GM19324 (cell line): ENCODE data around the gene XRCC3.

Experiments used
- ATAC-seq: cut with Tn5 transposase; IDR thresholded peaks from one replicate; pipeline ENCODE4 v1.9.1; 2021; ENCODE audit warnings: mild to moderate bottlenecking, moderate library complexity; ENCODE audit not compliant: unreplicated experiment, low FRiP score

Gene XRCC3

GRCh38 chr14:103727313-103727980 is 12.2 kb upstream of the XRCC3 start:
- no peak for ATAC-seq

DNA sequence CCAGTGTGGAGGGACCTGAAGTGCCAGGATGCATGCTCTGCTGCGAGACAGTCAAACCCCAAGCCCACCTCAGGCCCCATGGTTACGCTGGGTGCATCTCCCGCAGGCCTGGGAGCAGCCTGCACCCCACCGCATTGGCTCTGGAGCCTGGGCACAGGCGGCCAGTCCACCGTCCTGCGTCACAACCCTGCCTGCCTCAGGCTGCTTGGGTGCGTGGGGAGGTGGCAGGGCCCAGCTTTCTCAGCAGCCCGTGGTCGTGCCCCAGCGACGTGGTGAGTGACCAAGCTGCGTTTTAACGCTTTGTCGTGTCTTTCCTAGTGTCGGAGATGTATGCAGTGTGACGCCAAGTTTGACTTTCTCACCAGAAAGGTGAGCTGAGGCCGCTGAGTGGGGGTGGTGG is 11.2 kb upstream of the XRCC3 start:
- ATAC-seq: no peak

DNA sequence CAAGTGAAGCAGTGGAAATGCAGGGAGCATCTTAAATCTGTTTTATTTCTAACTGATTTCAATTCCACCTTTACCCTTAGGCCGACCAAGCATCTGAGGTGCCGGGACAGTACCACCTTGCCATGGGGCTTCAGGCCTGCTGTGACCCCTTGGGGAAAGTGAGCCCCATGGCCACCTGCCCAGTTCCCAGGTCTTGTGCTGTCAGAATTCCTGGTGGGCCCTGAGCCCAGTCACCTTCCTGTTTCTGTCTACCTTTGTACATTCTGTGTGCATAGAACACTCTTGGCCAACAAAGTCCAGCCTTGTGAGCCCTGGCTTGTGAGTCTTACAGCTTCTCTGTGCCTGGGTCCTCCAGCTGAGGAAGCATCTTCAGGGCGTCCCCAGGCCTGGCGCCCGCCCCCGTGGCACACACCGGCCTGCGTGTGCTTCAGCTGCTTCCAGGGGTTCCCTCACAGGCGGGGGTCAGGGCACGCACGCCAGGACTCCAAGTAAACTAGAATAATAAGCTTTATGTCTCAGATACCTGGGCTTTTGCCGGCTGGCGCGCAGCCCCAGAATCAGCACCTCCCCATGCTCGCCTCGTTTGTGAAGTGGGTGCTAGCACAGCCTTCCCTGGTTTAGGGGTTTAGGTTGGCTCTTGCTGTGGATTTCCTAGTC is 10.6 kb upstream of the XRCC3 start:
- ATAC-seq: no peak

- no peak for ATAC-seq
These were observed 9.9 kb upstream of the XRCC3 start for GRCh38 chr14:103725001-103725682.

DNA sequence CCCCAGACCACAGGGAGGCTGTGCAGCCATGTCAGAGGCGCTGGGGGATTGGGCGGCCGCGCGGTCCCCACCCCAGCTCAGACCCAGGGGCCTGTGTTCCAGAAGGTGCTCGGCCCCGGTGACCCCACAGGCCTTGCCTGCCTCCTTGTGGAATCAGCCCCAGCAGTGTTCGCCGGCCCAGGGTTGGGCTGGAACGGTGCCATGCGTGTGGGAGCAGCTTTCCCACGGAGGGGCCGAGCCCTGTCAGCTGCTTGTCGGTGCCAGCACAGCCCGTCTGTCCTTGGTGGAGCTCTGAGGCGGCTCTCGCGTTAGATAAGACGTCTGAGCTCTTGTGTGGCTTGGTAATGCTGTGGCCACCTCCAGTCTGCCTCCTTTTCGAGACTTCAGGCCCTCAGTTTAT is 8.9 kb upstream of the XRCC3 start:
- no peak for ATAC-seq

DNA sequence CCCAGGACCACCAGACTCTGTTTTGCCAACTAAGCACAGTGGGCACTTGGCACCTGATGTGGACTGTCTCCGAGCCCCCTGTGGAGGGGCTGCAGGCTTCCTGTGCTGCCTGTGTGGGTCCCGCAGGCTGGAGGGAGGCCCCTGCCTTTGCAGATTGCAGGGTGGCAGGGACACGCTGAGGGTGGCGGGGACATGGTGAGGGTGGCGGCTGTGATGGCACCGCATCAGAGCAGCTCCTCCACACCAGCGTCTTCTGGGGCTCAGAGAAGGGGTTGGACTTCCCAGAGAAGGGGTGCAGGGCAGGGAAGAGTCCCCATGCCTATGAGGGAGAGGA is 8.5 kb upstream of the XRCC3 start:
- ATAC-seq: no peak

- ATAC-seq: no peak
These were observed 6.3 kb upstream of the XRCC3 start for GRCh38 chr14:103721334-103722120.

- no peak for ATAC-seq
These were observed 4.5 kb upstream of the XRCC3 start for GRCh38 chr14:103719751-103720150.

GRCh38 chr14:103718572-103718971 is 3.3 kb upstream of the XRCC3 start:
- no peak for ATAC-seq

GRCh38 chr14:103716899-103717411 is 1.7 kb upstream of the XRCC3 start:
- ATAC-seq: no peak

DNA sequence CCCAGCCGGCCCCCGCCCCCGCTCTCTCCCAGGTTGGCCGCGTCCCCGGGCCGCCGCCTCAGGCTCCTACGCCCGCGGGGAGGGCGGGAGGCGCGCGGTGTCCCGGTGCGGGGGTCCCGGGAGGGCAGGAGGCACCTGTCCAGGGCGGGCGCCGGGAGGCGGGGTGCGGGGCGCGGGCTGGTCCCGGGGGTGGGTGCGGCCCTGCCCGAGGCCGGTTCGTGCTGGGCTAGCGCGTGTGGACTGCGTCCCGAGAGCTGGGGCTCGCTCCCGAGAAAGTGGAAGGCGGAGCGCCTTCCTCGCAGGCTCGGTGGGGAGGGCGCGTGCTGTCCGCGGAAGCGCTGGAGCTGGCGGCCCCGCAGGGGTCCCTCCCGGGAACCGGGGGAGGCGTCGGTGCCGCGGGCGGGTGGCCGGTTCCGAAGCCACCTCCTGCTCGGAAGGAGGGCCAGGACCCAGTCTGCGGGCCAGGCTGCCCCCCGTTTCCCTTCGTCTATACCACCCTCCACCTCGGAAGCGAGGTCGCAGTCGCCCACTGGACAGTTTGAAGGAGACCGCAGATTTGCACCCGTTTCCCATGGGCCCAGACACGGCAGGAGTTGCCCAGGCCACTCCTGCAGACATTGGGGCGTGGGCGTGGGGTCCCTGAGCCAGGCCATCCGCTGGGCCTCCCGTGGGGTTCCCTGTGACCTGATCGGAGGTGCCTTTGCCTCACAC is 995 bp upstream of the XRCC3 start:
- no peak for ATAC-seq

- no peak for ATAC-seq
These were observed 1.1 kb downstream of the XRCC3 start for GRCh38 chr14:103714063-103714724.

DNA sequence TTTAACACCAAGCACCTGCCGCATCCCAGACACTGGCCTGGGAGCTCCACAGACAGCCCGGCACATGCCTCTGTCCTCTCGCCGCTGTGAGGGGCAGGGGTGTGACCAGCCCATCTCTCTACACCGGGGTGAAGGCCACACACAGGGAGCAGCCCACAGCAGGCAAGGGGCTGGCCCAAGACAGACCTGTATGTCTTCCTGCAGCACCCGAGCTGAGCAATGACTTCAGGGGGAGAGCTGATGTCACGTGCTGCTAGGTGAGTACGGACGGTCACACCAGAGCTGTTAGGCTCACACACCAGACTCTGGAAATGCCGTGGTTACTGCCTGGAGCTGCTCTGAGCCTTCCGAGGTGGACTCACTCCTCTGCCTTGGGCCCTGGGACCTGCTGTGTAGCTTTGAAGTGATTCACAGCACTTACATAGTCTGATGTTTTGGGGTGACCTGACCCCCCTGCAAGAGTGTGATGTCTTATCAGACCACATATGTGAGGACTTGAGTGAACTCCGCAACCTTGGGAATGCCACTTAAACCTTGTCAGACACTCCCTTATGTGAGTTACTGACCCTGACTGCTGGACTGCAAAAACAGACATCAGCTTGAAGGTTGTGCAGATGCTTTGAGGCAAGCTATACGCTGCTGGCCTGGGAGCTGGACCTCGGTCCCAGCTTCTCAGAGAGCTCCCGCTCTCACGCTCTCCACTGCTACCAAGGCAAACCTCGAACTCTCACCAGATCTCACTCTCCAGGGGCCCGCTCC is 1.8 kb downstream of the XRCC3 start:
- no peak for ATAC-seq

DNA sequence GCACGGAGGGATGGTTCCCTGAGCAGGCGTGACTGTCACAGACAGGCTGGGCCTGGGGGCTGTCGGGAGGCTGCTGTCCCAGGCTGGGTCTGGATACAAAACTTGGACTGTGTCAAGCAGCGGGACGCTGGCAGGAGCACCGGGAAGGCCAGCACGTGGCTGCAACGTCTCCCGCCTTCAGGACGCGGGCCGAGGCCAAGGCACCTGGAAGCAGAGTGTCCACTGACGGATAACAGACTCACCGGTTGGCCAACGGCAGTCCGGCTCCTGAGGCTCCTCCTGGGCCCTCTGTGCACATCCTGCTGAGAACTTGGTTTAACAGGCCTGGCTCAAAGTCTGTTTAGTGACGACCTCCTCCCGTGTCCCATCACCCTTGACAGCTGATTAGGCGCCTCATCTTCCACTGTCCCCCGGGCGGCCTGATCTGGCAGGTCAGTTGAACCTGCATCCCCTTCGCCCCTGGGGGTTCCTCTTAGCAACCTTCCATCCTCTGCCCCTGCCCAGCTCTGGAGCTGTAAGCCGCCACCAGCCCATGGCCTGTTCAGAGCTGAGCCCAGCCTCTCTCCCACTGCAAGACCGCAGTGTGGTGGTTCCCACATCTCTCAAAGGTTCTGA is 2.5 kb downstream of the XRCC3 start:
- ATAC-seq: no peak

DNA sequence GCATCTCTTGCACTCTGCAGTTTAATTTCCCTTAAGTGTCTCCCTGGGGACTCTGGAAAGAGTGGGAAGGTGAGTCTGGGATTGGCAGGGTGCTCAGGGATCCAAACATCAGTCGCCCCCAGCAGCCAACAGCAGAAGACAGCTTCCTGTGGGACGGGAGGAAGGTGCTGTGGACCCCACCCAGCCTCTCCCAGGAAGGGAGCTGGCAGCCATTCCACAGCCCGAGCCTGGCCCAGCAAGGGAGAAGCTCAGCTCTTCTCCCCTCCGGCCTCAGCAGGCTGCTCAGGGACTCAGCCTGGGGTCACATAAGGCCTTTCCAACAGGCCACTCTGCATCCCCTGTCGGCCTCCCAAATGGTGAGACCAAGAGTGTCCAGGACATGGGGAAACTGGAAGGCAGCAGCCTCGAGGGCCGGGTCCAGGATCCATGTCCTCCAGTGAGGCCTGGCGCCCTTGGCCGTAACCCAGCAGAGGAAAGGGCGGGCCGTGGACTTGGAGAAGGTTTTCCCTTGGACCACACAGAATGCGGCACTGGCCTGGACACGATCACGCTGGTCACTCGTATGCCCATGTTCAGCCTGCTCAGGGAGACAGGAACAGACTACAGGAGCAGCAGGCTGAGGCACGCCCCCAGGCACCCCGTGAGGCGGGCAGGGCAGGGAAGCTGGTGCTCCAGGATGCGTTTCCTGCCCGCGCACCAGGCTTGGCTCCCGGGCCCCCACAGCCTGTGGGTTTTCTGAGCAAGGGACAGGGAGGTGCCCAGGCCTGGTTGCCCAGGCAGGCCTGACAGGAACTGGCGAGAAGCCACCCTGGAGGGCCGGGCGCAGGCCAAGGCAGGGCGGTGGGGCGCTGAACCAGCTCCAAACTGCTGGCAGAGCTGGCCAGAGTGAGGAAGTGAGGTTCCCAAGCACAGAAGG is 3.5 kb downstream of the XRCC3 start:
- no peak for ATAC-seq

GRCh38 chr14:103710771-103711377 is 4.4 kb downstream of the XRCC3 start:
- ATAC-seq: no peak

DNA sequence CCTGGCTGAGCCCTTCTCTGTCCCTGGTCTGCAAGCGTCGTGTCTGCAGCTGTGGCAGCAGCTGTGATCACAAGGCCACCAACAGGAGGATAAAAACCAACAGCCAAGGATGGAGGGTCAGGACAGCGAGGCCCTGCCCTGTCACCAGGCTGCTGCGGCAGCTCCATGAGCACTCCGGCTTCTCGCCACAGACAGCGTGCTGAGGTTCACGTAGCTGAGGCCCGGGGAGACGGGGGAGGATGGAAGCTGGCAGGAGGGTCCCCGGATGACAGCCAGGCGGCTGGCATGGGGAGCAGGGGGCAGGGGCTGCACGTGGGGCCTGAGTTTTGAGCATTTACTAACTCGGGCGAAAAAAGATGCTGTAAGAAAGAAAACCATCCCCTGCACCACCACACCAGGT is 5.4 kb downstream of the XRCC3 start:
- ATAC-seq: no peak
